Daoy (cell line): ENCODE results near the gene P4HB. TPM values are rescaled to one million over a fixed set of nuclear protein-coding genes. Genes with fewer than 3 reads are reported as not detected.

Experiments used
- DNase-seq: peaks from one replicate; pipeline ENCODE4 v3.0.0-alpha.2; 2015; ENCODE audit warnings: low read depth
- total RNA-seq: library from RNA; depleted of rRNA; stranded (reverse); fragments of >200 nt; shearing (Covaris generic); gene quantifications from 2 replicates; pipeline ENCODE4 v1.2.3, GENCODE V29; 2014; rRNA removed

P4HB gene
- 1,181 and 1,293 TPM in 2 replicates for total RNA-seq

- no peak for DNase-seq
Measured at GRCh38 chr17:81859906-81860755, at the start of gene P4HB. Gene P4HB (minus strand): TSS chr17:81860535. CDS start chr17:81860471, 64 bp downstream.

DNA sequence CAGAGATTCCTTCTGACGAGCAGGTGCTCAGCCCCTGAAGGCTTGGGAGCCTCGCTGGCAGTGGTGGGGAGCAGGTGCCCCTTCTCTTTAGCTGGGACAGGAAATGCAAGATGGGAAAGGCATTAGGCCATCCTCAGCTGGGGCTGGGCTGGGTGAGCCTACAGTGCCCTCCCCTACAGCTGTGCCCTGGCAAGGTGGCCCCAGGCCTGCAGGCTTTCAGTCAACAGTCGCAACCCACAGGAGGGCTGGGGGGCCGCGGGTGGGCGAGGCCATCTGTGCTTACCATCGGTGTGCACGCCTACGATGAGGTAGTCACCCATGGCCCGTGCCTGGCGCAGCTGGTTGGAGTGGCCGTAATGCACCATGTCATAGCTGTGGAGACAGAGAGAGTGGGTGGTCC is 48.9 kb upstream of the P4HB start:
- no peak for DNase-seq

GRCh38 chr17:81908793-81909192 is 48.5 kb upstream of the P4HB start:
- DNase-seq: no peak

DNA sequence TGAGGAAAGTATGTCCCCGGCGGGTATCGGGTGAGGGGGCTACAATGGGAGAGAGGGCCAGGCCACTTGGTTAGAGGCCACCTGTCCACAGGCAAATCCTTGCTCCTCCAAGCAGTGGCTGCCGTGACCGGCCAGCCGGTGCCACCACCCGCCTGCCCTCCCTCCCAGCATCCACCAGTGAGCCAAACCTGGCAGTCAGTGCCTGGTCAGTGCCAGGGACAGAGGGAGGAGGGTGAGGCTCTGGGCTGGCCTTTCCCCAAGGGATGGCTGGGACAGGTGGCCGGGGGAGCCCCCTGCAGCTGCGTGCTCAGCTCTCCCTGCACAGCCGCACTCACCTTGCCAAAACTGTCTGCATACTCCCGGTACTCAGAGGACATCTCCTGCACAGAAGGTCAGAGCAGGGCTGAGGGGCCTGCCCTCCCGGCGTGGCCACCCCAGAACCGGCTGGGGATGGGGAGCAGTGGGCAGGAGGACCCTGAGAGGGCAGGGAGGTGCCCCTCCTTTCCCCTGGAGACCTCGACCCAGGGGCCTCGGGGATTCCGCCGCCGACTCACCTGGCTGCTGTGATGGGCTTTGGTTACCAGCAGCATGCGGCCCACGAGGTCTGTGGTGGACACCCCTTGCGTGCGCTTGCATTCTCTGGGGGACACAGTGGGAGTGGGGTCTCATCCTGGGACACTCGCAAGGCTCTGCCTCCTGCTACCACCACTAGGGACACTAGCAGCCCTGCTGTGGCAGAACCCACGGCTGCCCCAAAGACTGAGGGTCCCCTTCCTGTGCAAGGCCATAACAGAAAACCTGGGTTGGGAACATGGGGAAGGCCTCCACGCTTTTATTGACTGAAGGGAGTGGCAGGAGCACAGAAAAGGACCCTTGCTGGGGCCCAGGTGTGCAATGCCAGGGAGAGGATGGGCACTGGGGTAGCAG is 47.1 kb upstream of the P4HB start:
- no peak for DNase-seq

GRCh38 chr17:81906476-81907218 is 46.3 kb upstream of the P4HB start:
- DNase-seq: no peak

DNA sequence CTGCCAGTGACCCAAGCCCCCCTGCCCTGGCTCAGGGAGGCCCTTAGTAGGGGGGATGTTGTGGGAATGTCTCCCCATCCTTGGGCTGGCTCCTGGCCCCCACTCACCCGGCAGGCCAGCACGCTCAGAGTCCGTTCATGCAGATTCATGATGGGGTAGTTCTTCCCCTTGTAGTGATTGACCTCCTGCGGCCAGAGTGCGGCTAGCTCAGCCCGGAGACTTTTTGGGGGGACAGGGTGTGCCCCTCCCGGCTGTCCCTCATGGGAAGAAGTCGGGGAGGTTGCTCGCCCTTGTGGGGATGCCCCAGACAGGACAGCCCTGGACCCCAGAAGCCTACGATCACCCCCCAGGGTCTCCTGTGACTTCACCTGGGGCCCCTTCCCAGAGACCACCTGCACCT is 45.7 kb upstream of the P4HB start:
- DNase-seq: no peak

DNA sequence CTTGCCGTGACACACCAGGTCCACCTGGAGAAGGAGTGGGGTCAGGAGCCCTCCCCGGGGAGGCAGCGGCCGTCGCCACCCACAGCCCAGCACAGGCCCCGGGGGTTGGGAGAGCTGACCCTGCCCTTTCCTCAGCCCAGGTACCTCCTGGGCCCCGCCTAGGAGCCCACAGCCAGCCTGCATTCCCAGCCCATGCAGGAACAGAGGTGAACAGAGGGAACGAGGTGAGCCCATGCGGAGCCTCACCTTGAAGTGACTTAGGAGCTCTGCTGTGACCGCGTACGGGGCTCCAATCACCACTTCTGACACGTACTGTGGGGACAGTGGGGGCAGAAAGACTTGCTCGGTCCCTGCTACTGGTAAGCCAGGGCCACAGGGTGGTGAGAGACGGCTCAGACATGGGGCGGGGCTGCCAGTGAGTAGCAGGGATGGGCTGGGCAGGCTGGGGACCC is 45.1 kb upstream of the P4HB start:
- no peak for DNase-seq

- no peak for DNase-seq
Measured at GRCh38 chr17:81904600-81905423, 44.5 kb upstream of the P4HB start.

DNA sequence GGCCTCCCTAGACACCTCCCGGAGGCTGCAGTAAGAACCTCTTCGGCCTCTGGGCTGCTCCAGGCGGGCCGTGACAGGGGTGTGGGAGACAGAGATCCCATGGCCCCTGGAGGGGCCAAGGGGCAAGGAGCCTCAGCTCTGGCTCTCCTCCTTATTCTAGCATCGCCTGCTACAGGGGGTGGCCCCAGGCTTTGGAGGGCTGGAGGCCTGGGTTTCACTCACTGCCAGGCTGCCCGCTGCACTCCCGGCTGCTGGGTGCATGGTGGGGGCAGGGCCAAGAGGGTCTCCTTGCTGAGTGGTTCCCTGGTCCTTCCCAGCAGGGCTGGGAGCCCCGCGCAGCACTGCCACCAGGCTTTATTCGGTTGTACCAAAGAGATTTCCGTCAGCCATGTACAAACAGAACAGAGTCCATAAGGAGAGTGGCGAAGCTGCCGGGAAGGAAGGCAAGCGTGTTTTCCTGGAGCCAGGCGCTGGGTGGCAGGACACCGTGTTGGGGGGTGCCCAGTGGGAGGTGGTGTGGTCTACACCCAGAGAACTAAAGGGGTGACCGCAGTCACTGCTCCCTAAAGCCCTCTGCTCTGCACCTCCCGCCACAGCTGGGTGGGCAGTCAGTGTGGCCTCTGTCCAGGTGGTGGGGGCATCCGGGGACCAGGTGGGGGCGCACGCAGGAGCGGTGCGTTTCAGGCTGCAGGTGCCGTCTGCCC is 43.7 kb upstream of the P4HB start:
- no peak for DNase-seq

GRCh38 chr17:81903415-81903831 is 43.1 kb upstream of the P4HB start:
- no peak for DNase-seq

DNA sequence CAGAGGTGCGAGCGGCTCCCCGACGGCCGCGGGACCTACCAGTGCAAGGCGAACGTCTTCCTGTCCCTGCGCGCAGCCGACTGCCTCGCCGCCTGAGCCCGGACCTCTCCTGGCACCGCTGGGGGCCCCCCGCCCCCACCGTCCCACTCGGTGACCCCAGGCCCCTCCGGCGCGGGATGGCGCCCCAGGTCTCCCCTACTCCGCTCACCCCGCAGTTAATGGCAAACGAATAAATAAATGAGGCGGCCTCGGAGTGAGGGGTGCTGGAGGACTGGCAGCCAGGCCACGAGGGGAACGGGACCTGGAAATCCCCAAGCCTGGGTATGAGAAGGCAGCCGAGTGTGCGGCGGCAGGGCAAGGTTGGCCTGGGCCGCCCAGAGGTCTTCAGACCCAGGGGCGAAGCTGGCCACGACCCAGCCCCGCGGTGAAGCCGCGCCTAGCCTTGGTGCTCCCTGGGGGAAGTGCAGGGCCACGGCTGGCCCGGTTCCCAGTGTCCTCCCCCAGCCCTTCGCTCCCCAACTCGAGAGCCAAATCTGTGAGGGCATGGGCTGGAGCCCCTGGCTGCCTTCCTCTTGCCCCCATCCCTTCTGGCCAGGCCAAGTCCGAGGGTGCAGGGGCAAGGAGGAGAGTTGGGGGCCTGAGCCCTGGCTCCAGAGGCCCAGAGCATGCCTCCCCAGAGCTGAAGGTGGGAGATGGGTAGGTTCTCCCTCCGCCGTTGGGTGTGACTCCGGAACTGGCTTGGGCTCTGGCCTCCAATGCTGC is 42.5 kb upstream of the P4HB start:
- DNase-seq: no peak

GRCh38 chr17:81902023-81902652 is 41.8 kb upstream of the P4HB start, which contains the start of gene NPB:
Gene NPB (plus strand): TSS chr17:81902238. CDS start chr17:81902278, 40 bp downstream.
- DNase-seq: no peak

DNA sequence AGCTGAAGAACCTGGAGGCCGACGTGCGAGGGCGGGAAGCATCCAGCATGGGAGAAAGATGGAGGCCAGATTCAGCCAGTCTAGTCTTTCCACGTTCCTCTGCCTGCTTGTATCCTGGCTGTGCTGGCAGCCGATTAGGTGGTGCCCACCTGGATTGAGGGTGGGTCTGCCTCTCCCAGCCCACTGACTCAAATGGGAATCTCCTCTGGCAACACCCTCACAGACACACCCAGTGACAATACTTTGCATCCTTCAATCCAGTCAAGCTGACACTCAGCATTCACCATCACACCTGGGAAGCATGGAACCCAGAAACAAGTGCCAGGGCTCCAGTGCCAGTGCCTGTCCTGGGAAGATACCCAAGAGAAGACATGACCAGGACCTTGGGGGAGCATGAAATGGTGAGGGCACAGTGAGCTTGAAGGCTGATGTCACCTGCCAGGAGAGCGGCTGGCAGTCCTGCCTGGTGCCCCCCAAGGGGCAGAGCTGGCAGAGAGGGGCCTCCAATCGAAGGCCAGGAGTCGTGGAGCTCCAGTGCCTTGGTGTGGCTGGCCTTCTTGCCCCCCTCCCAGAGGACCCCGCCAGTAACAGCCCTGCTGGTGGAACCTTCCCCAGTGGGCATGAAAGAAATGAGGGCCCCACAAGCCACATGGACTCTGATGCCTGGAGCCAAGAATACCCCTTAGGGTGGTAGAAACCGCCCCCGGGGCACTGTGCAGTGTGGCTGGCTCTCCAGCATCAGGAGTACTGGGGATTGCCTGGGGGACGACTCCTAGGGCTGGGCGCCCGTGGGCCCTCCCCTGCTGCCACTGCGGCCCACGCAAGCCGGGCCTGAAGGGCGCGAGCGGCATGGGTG is 41.1 kb upstream of the P4HB start:
- DNase-seq: no peak

DNA sequence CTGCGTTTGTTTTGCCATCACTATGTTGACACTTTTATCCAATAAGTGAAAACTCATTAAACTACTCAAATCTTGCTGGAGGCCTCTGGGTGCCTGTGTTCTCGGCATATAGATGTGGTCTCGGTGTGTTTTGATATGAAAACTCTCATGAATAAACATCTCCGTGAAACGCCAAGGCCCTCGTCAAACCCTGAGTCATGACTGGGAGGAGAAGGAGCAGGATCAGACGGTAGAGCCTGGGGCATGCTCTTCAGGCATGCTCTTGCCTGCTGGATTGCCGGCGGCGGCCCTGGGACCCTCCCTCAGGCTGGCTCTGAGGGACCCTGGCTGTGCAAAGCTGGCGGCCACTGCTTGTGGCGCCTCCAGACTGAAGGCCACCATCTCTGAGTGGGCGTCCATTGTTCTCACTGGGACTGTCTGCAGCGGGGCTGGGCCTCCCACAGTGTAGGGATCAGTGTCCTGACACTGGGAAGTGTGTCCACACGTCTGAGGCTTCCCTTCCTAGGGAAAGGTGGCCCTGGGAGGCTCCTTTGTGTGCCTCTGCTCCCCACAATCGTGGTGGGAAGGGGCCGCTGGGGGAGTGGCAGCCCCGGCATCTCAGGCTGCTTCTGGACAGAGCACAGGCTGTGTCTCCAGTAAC is 40.0 kb upstream of the P4HB start:
- no peak for DNase-seq

GRCh38 chr17:81899514-81900166 is 39.3 kb upstream of the P4HB start:
- DNase-seq: no peak

GRCh38 chr17:81898885-81899284 is 38.5 kb upstream of the P4HB start:
- DNase-seq: no peak
